Fibroblast of pulmonary artery (primary cell): ENCODE results near the gene FAM241A.

ENCODE experiments used
- DNase-seq: peaks from one replicate; pipeline ENCODE4 v3.0.0-alpha.2; 2010; ENCODE audit warnings: low read depth
- H3K4me3 ChIP-seq: replicated peaks from 2 replicates; pipeline ENCODE4 v1.5.1; 2011; ENCODE audit warnings: low read depth, mild to moderate bottlenecking, control low read depth, low read length, moderate library complexity
- CTCF ChIP-seq: IDR thresholded peaks from 2 replicates; pipeline ENCODE4 v1.5.1; 2011; ENCODE audit warnings: mild to moderate bottlenecking, control low read depth, low read length, inconsistent platforms; ENCODE audit errors: missing control alignments

FAM241A gene

GRCh38 chr4:112144546-112145325 lies 518 bp upstream of the FAM241A start:
- no peak for DNase-seq
- peak overlapping the region; percentile 20 for H3K4me3 ChIP-seq
- no peak for TF ChIP-seq CTCF

- peak; percentile 11 for TF ChIP-seq CTCF
Observed at GRCh38 chr4:112145790-112146501, 692 bp downstream of the FAM241A start.

GRCh38 chr4:112146502-112146813 lies 1.2 kb downstream of the FAM241A start:
- TF ChIP-seq CTCF: no peak
- H3K4me3 ChIP-seq: peak overlapping the region; percentile 64

More at GRCh38 chr4:112145790-112146501, 692 bp downstream of the FAM241A start:
- peak overlapping the region; percentile 64 for H3K4me3 ChIP-seq
- DNase-seq: peak; percentile 50

GRCh38 chr4:112147697-112148096 lies 2.4 kb downstream of the FAM241A start:
- no peak for TF ChIP-seq CTCF
- peak overlapping the region; percentile 64 for H3K4me3 ChIP-seq
- DNase-seq: peak; percentile 53

More at GRCh38 chr4:112146502-112146813, 1.2 kb downstream of the FAM241A start:
- no peak for DNase-seq

- DNase-seq: no peak
- no peak overlapping the region for H3K4me3 ChIP-seq
- TF ChIP-seq CTCF: no peak
Observed at GRCh38 chr4:112150920-112151319, 5.7 kb downstream of the FAM241A start.

GRCh38 chr4:112152521-112152920 lies 7.3 kb downstream of the FAM241A start:
- DNase-seq: no peak
- H3K4me3 ChIP-seq: no peak overlapping the region
- TF ChIP-seq CTCF: no peak
